ENCODE measurements around the gene UHRF1.
"Not testable (repeated sequence)": the region's sequence is repeated elsewhere in the genome, so short reads cannot be mapped to it uniquely, and the experiment has no call there.

Gene UHRF1

GRCh38 chr19:4911314-4911713 is 2.0 kb downstream of the UHRF1 start:
- peaks cover 64% of the 10 kb centered on the region for H3K4me1 Mint-ChIP-seq (ENCODE audit: low read depth)
- H3K27ac Mint-ChIP-seq: peak overlapping the region; percentile 89
- peak overlapping the region; percentile 84 for H3K4me3 Mint-ChIP-seq
- H3K9me3 Mint-ChIP-seq: no peaks in the 10 kb centered on the region
- H3K27me3 Mint-ChIP-seq: no peaks in the 10 kb centered on the region
- H3K36me3 Mint-ChIP-seq (ENCODE audit: low read depth): peaks cover 53% of the 10 kb centered on the region

- peaks cover 70% of the 10 kb centered on the region for H3K4me1 Mint-ChIP-seq (ENCODE audit: low read depth)
- H3K27me3 Mint-ChIP-seq: no peaks in the 10 kb centered on the region
- peaks cover 58% of the 10 kb centered on the region for H3K36me3 Mint-ChIP-seq (ENCODE audit: low read depth)
- H3K4me3 Mint-ChIP-seq: peak overlapping the region; percentile 84
- no peaks in the 10 kb centered on the region for H3K9me3 Mint-ChIP-seq
- peak overlapping the region; percentile 89 for H3K27ac Mint-ChIP-seq
Measured at GRCh38 chr19:4911786-4912672, 2.7 kb downstream of the UHRF1 start.

- H3K4me3 Mint-ChIP-seq: peak overlapping the region; percentile 84
- no peaks in the 10 kb centered on the region for H3K27me3 Mint-ChIP-seq
- H3K4me1 Mint-ChIP-seq (ENCODE audit: low read depth): peaks cover 59% of the 10 kb centered on the region
- no peaks in the 10 kb centered on the region for H3K9me3 Mint-ChIP-seq
- peaks cover 67% of the 10 kb centered on the region for H3K36me3 Mint-ChIP-seq (ENCODE audit: low read depth)
- H3K27ac Mint-ChIP-seq: peak overlapping the region; percentile 89
Measured at GRCh38 chr19:4913996-4914735, 4.9 kb downstream of the UHRF1 start.

- Mint-ChIP-seq H3K27me3 (no peaks in the 10 kb centered on the region), H3K27ac (peak overlapping the region; percentile 89), H3K9me3 (no peaks in the 10 kb centered on the region), H3K36me3 (ENCODE audit: low read depth) (peaks cover 72% of the 10 kb centered on the region), H3K4me1 (ENCODE audit: low read depth) (peaks cover 59% of the 10 kb centered on the region), H3K4me3 (peak overlapping the region; percentile 84)
Measured at GRCh38 chr19:4914736-4915501, 5.6 kb downstream of the UHRF1 start.

- Mint-ChIP-seq H3K4me3 (peak overlapping the region; percentile 84), H3K36me3 (ENCODE audit: low read depth) (peaks cover 76% of the 10 kb centered on the region), H3K9me3 (no peaks in the 10 kb centered on the region), H3K4me1 (ENCODE audit: low read depth) (peaks cover 54% of the 10 kb centered on the region), H3K27ac (peak overlapping the region; percentile 84), H3K27me3 (no peaks in the 10 kb centered on the region)
Measured at GRCh38 chr19:4916292-4917082, 7.2 kb downstream of the UHRF1 start.

GRCh38 chr19:4922530-4923275 is 13.4 kb downstream of the UHRF1 start:
- H3K27ac Mint-ChIP-seq: no peak overlapping the region
- no peaks in the 10 kb centered on the region for H3K9me3 Mint-ChIP-seq
- no peak overlapping the region for H3K4me3 Mint-ChIP-seq
- peaks cover 7% of the 10 kb centered on the region for H3K4me1 Mint-ChIP-seq (ENCODE audit: low read depth)
- no peaks in the 10 kb centered on the region for H3K27me3 Mint-ChIP-seq
- H3K36me3 Mint-ChIP-seq (ENCODE audit: low read depth): peaks cover 46% of the 10 kb centered on the region

GRCh38 chr19:4923276-4923747 is 14.0 kb downstream of the UHRF1 start:
- H3K27ac Mint-ChIP-seq: no peak overlapping the region
- peaks cover 42% of the 10 kb centered on the region for H3K36me3 Mint-ChIP-seq (ENCODE audit: low read depth)
- no peaks in the 10 kb centered on the region for H3K27me3 Mint-ChIP-seq
- H3K9me3 Mint-ChIP-seq: no peaks in the 10 kb centered on the region
- no peak overlapping the region for H3K4me3 Mint-ChIP-seq
- H3K4me1 Mint-ChIP-seq (ENCODE audit: low read depth): peaks cover 7% of the 10 kb centered on the region

GRCh38 chr19:4929186-4929585 is 19.9 kb downstream of the UHRF1 start:
- Mint-ChIP-seq H3K27ac (no peak overlapping the region), H3K4me3 (no peak overlapping the region), H3K4me1 (ENCODE audit: low read depth) (peaks cover 7% of the 10 kb centered on the region), H3K36me3 (ENCODE audit: low read depth) (peaks cover 44% of the 10 kb centered on the region), H3K9me3 (no peaks in the 10 kb centered on the region), H3K27me3 (no peaks in the 10 kb centered on the region)

- Mint-ChIP-seq H3K36me3 (ENCODE audit: low read depth) (peaks cover 56% of the 10 kb centered on the region), H3K4me3 (no peak overlapping the region), H3K27me3 (no peaks in the 10 kb centered on the region), H3K9me3 (no peaks in the 10 kb centered on the region), H3K4me1 (ENCODE audit: low read depth) (peaks cover 2% of the 10 kb centered on the region), H3K27ac (no peak overlapping the region)
Measured at GRCh38 chr19:4930664-4931063, 21.4 kb downstream of the UHRF1 start.

- no peak overlapping the region for H3K27ac Mint-ChIP-seq
- no peak overlapping the region for H3K4me3 Mint-ChIP-seq
- H3K4me1 Mint-ChIP-seq (ENCODE audit: low read depth): no peaks in the 10 kb centered on the region
- no peaks in the 10 kb centered on the region for H3K9me3 Mint-ChIP-seq
- no peaks in the 10 kb centered on the region for H3K27me3 Mint-ChIP-seq
- H3K36me3 Mint-ChIP-seq (ENCODE audit: low read depth): peaks cover 73% of the 10 kb centered on the region
Measured at GRCh38 chr19:4932711-4933110, 23.4 kb downstream of the UHRF1 start.

DNA sequence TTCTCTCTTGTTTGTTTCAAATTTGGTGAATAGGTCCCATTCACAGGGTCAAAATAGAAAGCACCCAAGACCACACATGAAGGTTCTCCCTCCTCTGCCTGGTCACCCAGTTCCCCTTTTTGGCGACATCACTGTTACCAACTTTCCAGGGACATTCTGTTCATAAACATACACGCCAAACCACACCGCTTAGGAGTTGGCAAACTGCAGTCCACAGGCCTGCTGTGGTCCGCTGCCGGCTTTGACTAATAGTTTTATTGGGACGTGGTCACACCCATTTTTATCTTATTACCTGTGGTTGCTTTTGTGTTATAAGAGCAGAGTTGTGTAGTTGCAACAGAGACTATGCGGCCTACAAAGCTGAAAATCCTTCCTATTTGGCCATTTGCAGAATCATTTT is 24.2 kb downstream of the UHRF1 start:
- H3K9me3 Mint-ChIP-seq: no peaks in the 10 kb centered on the region
- H3K36me3 Mint-ChIP-seq (ENCODE audit: low read depth): peaks cover 81% of the 10 kb centered on the region
- H3K4me1 Mint-ChIP-seq (ENCODE audit: low read depth): peaks cover 3% of the 10 kb centered on the region
- no peak overlapping the region for H3K4me3 Mint-ChIP-seq
- no peak overlapping the region for H3K27ac Mint-ChIP-seq
- H3K27me3 Mint-ChIP-seq: no peaks in the 10 kb centered on the region

DNA sequence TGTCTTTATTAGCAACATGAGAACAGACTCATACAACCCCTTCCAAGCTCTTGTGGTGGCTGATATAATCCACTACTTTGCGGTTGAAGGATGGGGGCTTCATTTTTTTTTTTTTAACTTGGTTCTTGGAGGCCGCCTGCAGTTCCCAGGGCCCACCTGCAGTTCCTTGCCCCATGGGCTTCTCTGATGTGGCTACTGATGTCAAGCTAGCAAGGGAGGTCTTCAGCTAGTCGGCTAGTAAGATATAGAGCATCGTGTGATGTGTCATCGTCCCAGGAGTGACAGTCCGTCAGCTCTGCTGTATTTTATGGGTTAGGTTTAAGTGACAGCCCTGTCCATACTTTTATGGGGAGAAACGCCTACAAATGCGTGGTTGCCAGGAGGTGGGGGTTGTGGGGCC is 26.1 kb downstream of the UHRF1 start:
- H3K9me3 Mint-ChIP-seq: no peaks in the 10 kb centered on the region
- H3K27me3 Mint-ChIP-seq: no peaks in the 10 kb centered on the region
- H3K36me3 Mint-ChIP-seq (ENCODE audit: low read depth): peaks cover 80% of the 10 kb centered on the region
- H3K27ac Mint-ChIP-seq: no peak overlapping the region
- H3K4me3 Mint-ChIP-seq: no peak overlapping the region
- H3K4me1 Mint-ChIP-seq (ENCODE audit: low read depth): peaks cover 3% of the 10 kb centered on the region

DNA sequence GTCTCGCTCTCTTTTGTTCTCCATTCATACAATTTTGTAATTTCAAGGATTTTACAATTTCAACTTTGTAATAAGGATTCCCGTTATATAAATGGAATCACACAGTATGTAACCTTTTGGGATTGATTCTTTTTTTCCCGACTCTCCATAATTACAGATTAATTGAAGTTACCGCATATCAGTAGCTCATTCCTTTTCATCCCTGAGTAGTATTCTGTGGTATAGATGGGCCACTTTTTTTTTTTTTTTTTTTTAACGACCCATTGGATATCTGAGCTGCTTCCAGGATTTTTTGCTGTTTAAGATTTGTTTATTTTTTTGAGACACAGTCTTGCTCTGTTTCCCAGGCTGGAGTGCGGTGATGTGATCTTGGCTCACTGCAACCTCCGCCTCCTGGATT is 27.8 kb downstream of the UHRF1 start:
- Mint-ChIP-seq H3K36me3 (ENCODE audit: low read depth) (peaks cover 71% of the 10 kb centered on the region), H3K27me3 (no peaks in the 10 kb centered on the region), H3K4me3 (no peak overlapping the region), H3K27ac (no peak overlapping the region), H3K4me1 (ENCODE audit: low read depth) (peaks cover 3% of the 10 kb centered on the region), H3K9me3 (no peaks in the 10 kb centered on the region)

GRCh38 chr19:4938461-4938860 is 29.2 kb downstream of the UHRF1 start:
- not testable (repeated sequence) for H3K27ac Mint-ChIP-seq; H3K4me1 Mint-ChIP-seq (ENCODE audit: low read depth)
- peaks cover 66% of the 10 kb centered on the region for H3K36me3 Mint-ChIP-seq (ENCODE audit: low read depth)

More at GRCh38 chr19:4938461-4938860, 29.2 kb downstream of the UHRF1 start:
- H3K4me3 Mint-ChIP-seq, H3K27me3 Mint-ChIP-seq, H3K9me3 Mint-ChIP-seq: not testable (repeated sequence)

All from stimulated activated naive CD8-positive, alpha-beta T cell treated with anti-CD3 and anti-CD28 coated beads, Interleukin-15, Interleukin-2, amounts not matched to agents 100 ng/mL and 50 ng/mL, for 24 hours (primary cell).